Panc1 (cell line): ENCODE results near the gene RRAS2. TPM values are rescaled to one million over a fixed set of nuclear protein-coding genes. Genes with fewer than 3 reads are reported as not detected.

Experiments used
- ATAC-seq: fragments of 200-7000 bp; cut with Tn5 transposase; 2 replicates; pipeline ENCODE4 v1.9.1; 2020; ENCODE audit warnings: mild to moderate bottlenecking, moderate library complexity
- BruUV-seq: library from RNA; stranded (reverse); fragments of 400-500 nt; replicated peaks from 2 replicates; lab custom pipeline; 2021; lab: Mats Ljungman, UMichigan
- CTCF ChIA-PET: fragments of 300-600 bp; sonication (Branson Sonifier 250); formaldehyde crosslinking; loops from one replicate; lab custom pipeline; 2022; ENCODE audit warnings: antibody characterized with exemption; lab: Charles Lee
- POLR2A ChIA-PET: fragments of 300-600 bp; sonication (Branson Sonifier 250); formaldehyde crosslinking; loops from one replicate; lab custom pipeline; 2022; ENCODE audit warnings: antibody characterized with exemption; lab: Charles Lee
- DNase-seq: peaks from one replicate; pipeline ENCODE4 v3.0.0-alpha.2; 2010; ENCODE audit warnings: low read depth, low spot score
- H3K27ac ChIP-seq: 2 replicates; pipeline ENCODE4 v1.5.1; 2011; ENCODE audit warnings: mild to moderate bottlenecking, low read length, inconsistent platforms
- H3K27me3 ChIP-seq: fragments of 200-500 bp; sonication (Bioruptor generic); 2 replicates; pipeline ENCODE4 v1.6.0; 2014; ENCODE audit warnings: low read length, inconsistent platforms; ENCODE audit not compliant: control insufficient read depth, insufficient read depth
- H3K36me3 ChIP-seq: fragments of 200-500 bp; sonication (Bioruptor generic); 2 replicates; pipeline ENCODE4 v1.5.1; 2014; ENCODE audit warnings: inconsistent platforms, mild to moderate bottlenecking, low read length, moderate library complexity; ENCODE audit not compliant: control insufficient read depth, insufficient read depth
- H3K4me1 ChIP-seq: 2 replicates; pipeline ENCODE4 v1.5.1; 2011; ENCODE audit warnings: inconsistent platforms, mild to moderate bottlenecking, low read length, moderate library complexity; ENCODE audit not compliant: control insufficient read depth, insufficient read depth
- H3K4me3 ChIP-seq, 2 experiments: 2 replicates each; pipeline ENCODE4 v1.5.1; 2011 to 2012; ENCODE audit warnings: low read depth in 2 of 2, low read length in 2 of 2, mild to moderate bottlenecking in 2 of 2, inconsistent platforms in 1 of 2, moderate library complexity in 1 of 2
- H3K9me3 ChIP-seq: fragments of 200-500 bp; sonication (Bioruptor generic); 2 replicates; pipeline ENCODE4 v1.5.1; 2014; ENCODE audit warnings: low read depth, mild to moderate bottlenecking, inconsistent platforms, low read length, moderate library complexity; ENCODE audit not compliant: control insufficient read depth, insufficient read depth
- POLR2AphosphoS5 ChIP-seq: IDR thresholded peaks from 2 replicates; pipeline ENCODE4 v1.6.1; 2012; ENCODE audit warnings: mild to moderate bottlenecking, low read depth, low read length, moderate library complexity
- SIN3A ChIP-seq: IDR thresholded peaks from 2 replicates; pipeline ENCODE4 v1.6.1; 2012; ENCODE audit warnings: low read depth, mild to moderate bottlenecking, low read length, moderate library complexity, borderline replicate concordance; ENCODE audit not compliant: insufficient read depth
- TCF7L2 ChIP-seq: IDR thresholded peaks from 2 replicates; pipeline ENCODE4 v1.6.1; 2011; ENCODE audit warnings: mild to moderate bottlenecking, low read depth, low read length, inconsistent platforms
- in situ Hi-C: cut with HindIII; loops from 2 replicates; pipeline ENCODE4 v1.10.0; 2016; ENCODE audit warnings: low sequenced_read_pairs, low pct_unique_long_range_greater_than_20kb
- intact Hi-C: fragments of 100-400 bp; cut with micrococcal nuclease; formaldehyde crosslinking; loops from one replicate; pipeline ENCODE4 v1.10.0; 2022; ENCODE audit not compliant: unreplicated experiment
- total RNA-seq: library from RNA; stranded (reverse); gene quantifications from one replicate; pipeline ENCODE4 v1.2.1, GENCODE V29; 2021; ENCODE audit not compliant: unreplicated experiment
- TF ChIP-seq, protein P1 (sequence below), 2 experiments: IDR thresholded peaks; 2 replicates each; pipeline ENCODE4 v1.6.1; 2011 to 2012; ENCODE audit warnings: low read depth in 2 of 2, control low read depth in 1 of 2, low read length in 1 of 2, mild to moderate bottlenecking in 1 of 2, moderate library complexity in 1 of 2; ENCODE audit not compliant: insufficient read depth in 1 of 2
- TF ChIP-seq, protein P2 (sequence below): fragments of 450-650 bp; IDR thresholded peaks from 2 replicates; pipeline ENCODE4 v1.5.1; 2017; ENCODE audit warnings: mild to moderate bottlenecking

RRAS2 gene
- total RNA-seq, 1 experiment from 2014 or later: 58.4 TPM

DNA sequence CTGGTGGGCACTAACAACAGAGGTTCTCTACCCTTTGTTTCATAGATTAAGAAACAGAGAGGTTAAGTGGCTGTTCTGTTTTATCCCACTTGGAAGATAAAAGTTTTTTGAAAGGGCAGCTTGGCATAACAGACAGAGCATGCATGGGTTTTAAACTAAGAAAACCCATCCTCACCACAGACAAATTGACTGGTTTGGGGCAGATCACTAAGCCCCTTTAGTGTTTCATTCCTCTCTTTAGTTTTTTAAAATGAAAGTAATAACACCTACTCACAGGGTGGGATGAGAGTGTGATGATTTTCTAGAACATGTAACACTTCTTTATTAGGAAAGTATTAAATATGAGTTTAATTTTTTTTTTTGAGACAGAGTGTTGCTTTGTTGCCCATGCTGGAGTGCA is 12.3 kb upstream of the RRAS2 start:
- H3K27ac ChIP-seq: no peak overlapping the region
- no peaks in the 10 kb centered on the region for H3K4me1 ChIP-seq
- ChIA-PET POLR2A (no interaction called here), CTCF (no interaction called here)
- no TSS peak for BruUV-seq
- H3K4me3 ChIP-seq: no peak overlapping the region
- DNase-seq (no peak), ATAC-seq (no peak)
- intact Hi-C loops (no loop called here), in situ Hi-C loops (no loop called here)
- no peaks in the 10 kb centered on the region for H3K27me3 ChIP-seq
- TF ChIP-seq, protein P1, sequence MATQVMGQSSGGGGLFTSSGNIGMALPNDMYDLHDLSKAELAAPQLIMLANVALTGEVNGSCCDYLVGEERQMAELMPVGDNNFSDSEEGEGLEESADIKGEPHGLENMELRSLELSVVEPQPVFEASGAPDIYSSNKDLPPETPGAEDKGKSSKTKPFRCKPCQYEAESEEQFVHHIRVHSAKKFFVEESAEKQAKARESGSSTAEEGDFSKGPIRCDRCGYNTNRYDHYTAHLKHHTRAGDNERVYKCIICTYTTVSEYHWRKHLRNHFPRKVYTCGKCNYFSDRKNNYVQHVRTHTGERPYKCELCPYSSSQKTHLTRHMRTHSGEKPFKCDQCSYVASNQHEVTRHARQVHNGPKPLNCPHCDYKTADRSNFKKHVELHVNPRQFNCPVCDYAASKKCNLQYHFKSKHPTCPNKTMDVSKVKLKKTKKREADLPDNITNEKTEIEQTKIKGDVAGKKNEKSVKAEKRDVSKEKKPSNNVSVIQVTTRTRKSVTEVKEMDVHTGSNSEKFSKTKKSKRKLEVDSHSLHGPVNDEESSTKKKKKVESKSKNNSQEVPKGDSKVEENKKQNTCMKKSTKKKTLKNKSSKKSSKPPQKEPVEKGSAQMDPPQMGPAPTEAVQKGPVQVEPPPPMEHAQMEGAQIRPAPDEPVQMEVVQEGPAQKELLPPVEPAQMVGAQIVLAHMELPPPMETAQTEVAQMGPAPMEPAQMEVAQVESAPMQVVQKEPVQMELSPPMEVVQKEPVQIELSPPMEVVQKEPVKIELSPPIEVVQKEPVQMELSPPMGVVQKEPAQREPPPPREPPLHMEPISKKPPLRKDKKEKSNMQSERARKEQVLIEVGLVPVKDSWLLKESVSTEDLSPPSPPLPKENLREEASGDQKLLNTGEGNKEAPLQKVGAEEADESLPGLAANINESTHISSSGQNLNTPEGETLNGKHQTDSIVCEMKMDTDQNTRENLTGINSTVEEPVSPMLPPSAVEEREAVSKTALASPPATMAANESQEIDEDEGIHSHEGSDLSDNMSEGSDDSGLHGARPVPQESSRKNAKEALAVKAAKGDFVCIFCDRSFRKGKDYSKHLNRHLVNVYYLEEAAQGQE (IDR thresholded peaks at IDR 0.05; ENCODE audit: insufficient read depth in 1 of 2, low read depth in 2 of 2, low read length in 1 of 2): no peak
- TF ChIP-seq, protein P2, sequence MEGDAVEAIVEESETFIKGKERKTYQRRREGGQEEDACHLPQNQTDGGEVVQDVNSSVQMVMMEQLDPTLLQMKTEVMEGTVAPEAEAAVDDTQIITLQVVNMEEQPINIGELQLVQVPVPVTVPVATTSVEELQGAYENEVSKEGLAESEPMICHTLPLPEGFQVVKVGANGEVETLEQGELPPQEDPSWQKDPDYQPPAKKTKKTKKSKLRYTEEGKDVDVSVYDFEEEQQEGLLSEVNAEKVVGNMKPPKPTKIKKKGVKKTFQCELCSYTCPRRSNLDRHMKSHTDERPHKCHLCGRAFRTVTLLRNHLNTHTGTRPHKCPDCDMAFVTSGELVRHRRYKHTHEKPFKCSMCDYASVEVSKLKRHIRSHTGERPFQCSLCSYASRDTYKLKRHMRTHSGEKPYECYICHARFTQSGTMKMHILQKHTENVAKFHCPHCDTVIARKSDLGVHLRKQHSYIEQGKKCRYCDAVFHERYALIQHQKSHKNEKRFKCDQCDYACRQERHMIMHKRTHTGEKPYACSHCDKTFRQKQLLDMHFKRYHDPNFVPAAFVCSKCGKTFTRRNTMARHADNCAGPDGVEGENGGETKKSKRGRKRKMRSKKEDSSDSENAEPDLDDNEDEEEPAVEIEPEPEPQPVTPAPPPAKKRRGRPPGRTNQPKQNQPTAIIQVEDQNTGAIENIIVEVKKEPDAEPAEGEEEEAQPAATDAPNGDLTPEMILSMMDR: no peak
- no peak for TF ChIP-seq SIN3A
- TF ChIP-seq POLR2AphosphoS5: no peak
- TF ChIP-seq TCF7L2: no peak
- H3K36me3 ChIP-seq: no peaks in the 10 kb centered on the region
- H3K9me3 ChIP-seq: no peaks in the 10 kb centered on the region

DNA sequence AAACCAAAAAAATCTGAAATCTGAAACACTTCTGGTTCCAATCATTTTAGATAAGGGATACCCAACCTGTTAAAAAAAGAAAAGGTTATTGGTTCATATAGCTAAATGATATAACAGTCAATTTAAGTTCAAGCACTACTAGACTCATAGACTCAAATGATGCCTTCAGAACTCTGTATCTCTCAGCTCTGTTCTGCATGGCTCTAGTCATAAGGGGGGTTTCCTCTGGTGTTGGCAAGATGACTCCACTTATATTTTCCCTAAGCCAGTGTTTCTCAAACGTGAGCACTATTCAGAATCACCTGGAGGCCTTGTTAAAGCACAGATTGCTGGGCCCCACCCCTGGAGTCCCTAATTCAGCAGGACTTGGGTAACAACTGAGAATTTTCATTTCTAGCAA is 11.5 kb upstream of the RRAS2 start:
- ATAC-seq: no peak
- Histone ChIP-seq H3K4me1 (no peaks in the 10 kb centered on the region), H3K27me3 (no peaks in the 10 kb centered on the region), H3K36me3 (no peaks in the 10 kb centered on the region), H3K4me3 (no peak overlapping the region), H3K27ac (no peak overlapping the region), H3K9me3 (no peaks in the 10 kb centered on the region)
- no peak for DNase-seq
- no TSS peak for BruUV-seq
- in situ Hi-C loops: no loop called here
- intact Hi-C loops: no loop called here
- ChIA-PET POLR2A (interaction anchor here (0.5 to 0.6 kb wide), 2 partner anchors 46 to 1244 kb away, joined by 3 to 4 read pairs; no protein-coding TSS in a partner anchor), CTCF (no interaction called here)
- TF ChIP-seq, protein P2: no peak
- TF ChIP-seq TCF7L2: no peak
- TF ChIP-seq POLR2AphosphoS5: no peak
- TF ChIP-seq SIN3A: no peak
- TF ChIP-seq, protein P1 (IDR thresholded peaks at IDR 0.05; ENCODE audit: insufficient read depth in 1 of 2, low read depth in 2 of 2, low read length in 1 of 2): no peak
